GM19324 (cell line): Measurements from ENCODE around the gene PGAP2.
A peak's percentile ranks its signal among the peaks of the same experiment; 100 is the strongest.

ENCODE experiments used
- ATAC-seq: cut with Tn5 transposase; IDR thresholded peaks from one replicate; pipeline ENCODE4 v1.9.1; 2021; ENCODE audit warnings: mild to moderate bottlenecking, moderate library complexity; ENCODE audit not compliant: unreplicated experiment, low FRiP score

Gene PGAP2

GRCh38 chr11:3831378-3832239, 23.2 kb downstream of the PGAP2 start:
- no peak for ATAC-seq

DNA sequence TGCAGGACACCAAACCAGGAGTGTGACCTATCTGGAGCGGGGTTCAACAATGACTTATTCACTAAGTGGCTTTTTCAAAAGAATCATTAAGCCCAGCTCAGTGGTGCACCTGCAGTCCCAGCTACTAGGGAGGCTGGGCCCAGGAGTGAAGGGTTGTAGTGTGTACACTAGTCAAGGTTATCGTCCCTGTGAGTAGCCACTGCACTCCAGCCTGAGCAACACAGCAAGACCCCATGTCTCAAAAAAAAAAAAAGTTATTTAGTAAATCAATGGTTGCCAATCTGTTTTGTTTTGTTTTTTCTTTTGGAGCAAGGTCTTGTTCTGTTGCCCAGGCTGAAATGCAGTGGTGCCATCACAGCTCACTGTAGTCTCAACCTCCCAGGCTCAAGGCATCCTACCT, 24.5 kb downstream of the PGAP2 start:
- no peak for ATAC-seq

DNA sequence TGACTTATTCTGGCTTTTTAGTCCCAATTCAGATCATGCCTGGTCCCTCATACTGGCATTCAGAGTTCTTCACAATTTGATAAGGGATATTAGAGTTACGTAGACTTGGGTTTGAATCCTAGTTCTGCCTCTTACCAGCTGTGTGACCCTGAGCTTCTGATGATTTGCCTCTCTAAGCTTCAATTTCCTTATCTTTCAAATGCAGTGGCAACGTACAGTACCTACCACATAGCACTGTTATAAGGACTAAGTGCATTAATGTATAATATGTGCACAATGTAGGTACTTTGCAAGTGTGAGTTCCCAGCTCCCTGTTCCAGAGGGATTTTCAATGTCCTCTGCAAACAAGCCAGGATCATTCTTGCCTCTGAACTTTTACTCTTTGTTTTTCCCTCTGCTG, 25.1 kb downstream of the PGAP2 start:
- ATAC-seq, result no peak

GRCh38 chr11:3834349-3834663, 25.9 kb downstream of the PGAP2 start:
- ATAC-seq, result no peak

DNA sequence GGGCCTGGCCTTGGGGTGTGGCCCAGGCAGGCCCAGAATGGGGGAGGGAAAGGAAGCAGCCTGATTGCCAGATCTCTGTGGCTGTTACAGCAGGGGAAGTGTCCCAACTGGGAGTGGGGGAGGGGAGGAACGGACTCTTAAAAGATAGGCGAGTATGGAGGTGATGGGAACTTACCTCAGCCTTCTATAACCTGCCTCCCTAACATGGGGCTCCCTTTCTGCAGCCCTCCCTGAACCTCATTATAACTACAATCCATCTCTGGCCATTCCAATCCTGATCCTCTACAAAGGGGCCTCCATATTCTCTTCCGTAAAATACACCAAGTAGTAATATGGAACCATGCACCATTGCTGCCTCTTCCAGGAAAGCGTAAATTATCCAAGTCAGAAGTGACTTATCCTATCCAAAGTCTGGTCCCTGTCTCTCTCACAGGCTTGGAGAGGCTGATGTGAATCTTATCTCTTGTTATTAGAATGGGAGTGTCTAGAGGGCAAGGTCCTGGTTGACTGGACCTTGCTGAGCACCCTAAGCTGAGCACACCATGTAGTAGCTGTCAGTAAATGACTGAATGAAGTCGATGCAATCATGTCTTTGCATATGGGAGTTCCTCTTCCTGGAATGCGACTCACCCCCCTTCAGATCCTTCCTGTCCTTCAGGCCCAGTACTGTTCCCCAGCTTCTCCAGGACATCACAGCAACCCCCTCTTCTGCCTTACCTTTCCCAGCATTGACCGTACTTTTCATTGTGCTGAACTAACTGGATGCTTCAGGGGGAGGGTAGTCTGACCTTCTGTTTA, 26.5 kb downstream of the PGAP2 start:
- ATAC-seq, result no peak

- ATAC-seq, result no peak
Observed at GRCh38 chr11:3835751-3836150, 27.4 kb downstream of the PGAP2 start.

- ATAC-seq, result no peak
Observed at GRCh38 chr11:3836903-3837302, 28.5 kb downstream of the PGAP2 start.

DNA sequence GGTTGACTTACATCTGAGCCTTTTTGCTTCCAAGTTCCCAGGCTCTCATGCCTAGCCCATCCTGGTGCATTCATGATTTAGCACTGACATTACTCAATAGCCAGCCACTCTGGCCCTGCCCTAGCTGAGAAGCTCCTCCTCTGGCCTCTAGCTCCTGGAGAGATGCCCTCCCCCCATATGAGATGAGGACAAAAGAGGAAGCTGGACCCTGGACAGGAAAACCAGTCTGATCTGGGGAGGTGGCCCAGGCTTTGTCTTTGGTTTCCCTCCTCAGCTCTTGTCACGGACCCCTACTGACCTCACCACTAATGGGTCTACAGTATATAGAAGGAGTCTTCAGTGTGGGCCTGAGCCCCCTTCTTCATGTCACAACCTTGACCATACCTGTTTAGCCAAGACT, 29.4 kb downstream of the PGAP2 start:
- no peak for ATAC-seq

- ATAC-seq, result no peak
Observed at GRCh38 chr11:3838504-3838903, 30.1 kb downstream of the PGAP2 start.

- no peak for ATAC-seq
Observed at GRCh38 chr11:3840004-3840869, 31.9 kb downstream of the PGAP2 start.

GRCh38 chr11:3840870-3841425, 32.6 kb downstream of the PGAP2 start, which contains the start of gene RHOG:
Gene RHOG (minus strand): TSS chr11:3840959. CDS start chr11:3828138, 12,821 bp downstream.
- peak; percentile 45 for ATAC-seq

DNA sequence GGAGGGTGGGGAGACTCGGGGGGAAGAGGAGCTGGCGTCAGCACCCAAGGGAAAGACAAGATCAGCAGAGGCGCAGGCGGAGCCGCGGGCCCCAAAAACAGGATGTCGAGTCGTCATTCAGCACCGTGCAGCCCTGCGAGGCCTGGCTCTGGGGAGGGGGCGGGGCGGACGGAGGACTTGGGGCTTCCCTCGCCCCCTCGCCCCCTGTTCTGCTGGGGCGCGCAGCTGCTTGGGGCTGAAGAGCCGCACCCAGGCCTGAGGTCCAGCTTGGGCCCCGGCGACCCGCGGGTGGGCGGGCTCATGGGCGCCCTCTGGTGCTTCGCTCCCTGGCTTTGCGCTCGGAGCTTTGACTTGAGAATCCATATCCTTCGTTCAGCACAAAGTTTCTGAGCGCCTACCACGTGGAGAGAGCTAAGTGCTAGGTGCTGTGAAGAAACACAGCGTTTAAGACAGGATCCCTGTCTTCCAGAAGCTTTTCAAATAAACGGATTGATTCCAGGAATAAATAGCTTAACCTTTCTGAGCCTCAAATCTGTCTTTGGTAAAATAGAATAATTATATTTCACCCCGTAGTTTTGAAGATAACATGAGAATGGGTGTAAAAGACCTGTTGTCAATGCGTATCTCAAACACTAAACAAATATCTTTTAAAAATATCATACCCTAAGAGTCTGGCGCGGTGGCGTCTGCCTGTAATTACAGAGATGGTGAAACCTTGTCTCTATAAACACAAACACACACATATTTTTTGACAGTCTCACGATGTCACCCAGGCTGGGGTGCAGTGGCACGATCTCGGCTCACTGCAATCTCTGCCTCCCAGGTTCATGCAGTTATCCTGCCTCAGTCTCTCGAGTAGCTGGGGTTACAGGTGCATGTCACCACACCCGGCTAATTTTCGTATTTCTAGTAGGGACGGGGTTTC, 33.3 kb downstream of the PGAP2 start:
- ATAC-seq, result peak; percentile 53

DNA sequence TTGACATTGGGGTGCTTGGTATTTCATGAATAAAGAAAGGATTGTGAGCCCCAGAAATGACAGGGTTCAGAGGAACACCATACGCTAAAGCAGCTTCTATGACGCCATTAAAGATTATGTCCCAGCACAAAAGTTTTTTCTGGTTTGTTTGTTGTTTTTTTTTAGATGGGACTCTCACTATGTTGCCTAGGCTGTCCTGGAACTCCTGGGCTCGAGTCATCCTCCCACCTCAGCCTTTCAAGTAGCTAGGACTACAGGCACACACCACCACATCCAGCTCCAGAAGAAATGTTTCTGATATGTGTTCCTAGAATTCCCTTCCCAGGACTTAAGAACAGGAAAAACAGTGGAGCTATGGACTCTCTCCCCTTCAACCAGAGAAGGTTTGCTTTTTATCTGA, 35.0 kb downstream of the PGAP2 start:
- no peak for ATAC-seq

GRCh38 chr11:3845246-3845645, 36.9 kb downstream of the PGAP2 start:
- ATAC-seq, result no peak

- ATAC-seq, result no peak
Observed at GRCh38 chr11:3845670-3846069, 37.3 kb downstream of the PGAP2 start.

- ATAC-seq, result no peak
Observed at GRCh38 chr11:3849297-3849874, 41.0 kb downstream of the PGAP2 start.

GRCh38 chr11:3853545-3853842, 45.1 kb downstream of the PGAP2 start:
- no peak for ATAC-seq

DNA sequence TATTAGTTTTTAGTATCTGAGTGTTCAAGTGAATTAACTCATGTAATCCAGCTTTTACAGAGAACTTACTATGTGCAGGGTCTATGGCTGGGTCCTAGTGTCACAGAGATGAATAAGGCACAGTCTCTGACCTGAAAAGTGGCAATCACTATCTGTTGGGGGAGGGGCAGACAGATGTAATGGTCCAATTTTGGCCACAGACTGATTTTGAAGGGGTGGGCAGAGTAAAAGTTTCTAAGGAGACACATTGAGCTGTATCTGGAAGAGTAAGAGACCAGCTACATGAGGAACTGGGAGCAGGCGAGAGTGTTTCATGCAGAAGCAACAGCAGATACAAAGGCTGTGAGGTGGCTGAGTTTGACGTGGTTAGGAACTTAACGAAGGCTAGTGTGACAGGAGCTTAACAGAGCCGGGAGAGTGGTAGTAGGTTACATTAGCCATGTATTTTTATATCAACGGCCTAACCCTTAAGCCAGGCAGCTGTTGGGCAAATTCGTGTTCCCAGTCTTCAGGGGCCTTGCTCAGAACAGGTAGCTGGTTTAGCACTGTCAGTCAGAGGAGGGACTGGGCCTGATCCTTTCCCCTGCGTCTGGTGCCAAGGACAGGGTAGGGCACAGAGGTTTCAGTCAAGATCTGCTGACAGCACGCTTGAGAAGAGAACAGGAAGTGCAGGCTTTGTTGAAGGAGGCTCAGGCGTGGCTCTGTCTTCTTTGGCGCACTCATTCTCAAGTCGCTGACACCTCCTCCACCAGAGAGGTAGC, 45.7 kb downstream of the PGAP2 start:
- peak; percentile 27 for ATAC-seq

DNA sequence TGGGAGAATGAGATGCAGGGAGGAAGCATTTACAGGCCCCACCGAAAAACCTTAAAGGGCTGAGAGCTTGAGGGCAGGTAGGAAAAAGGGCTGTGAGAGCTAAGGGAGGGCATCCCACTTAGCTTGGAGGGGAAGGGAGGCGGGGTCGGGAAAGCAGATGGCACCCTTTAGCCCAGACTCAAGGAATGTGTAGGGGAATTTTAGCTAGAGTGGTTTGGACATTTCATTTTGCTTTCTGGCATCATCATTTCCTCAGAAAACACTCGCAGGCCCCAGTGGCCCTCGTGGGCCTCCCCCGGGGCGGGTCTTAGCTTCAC, 46.3 kb downstream of the PGAP2 start:
- peak; percentile 2 for ATAC-seq
